H1 (cell line): ENCODE data around the gene PRODH. TPM values are rescaled to one million over a fixed set of nuclear protein-coding genes. Genes with fewer than 3 reads are reported as not detected.

ENCODE experiments used
- CTCF ChIA-PET: fragments of 300-600 bp; sonication (Branson Sonifier 250); formaldehyde crosslinking; loops from one replicate; lab custom pipeline; 2021; ENCODE audit not compliant: partially characterized antibody; lab: Charles Lee
- POLR2A ChIA-PET: fragments of 300-600 bp; sonication (Branson Sonifier 250); formaldehyde crosslinking; loops from one replicate; lab custom pipeline; 2021; ENCODE audit warnings: inconsistent platforms; ENCODE audit not compliant: partially characterized antibody; lab: Charles Lee
- DNase-seq, 2 experiments: peaks; one replicate each; pipeline versions ENCODE4 v3.0.0 to v3.0.0-alpha.2; 2010 to 2022; ENCODE audit warnings: low spot score in 2 of 2, low read depth in 1 of 2, mixed read lengths in 1 of 2
- FAIRE-seq: peaks from 2 replicates; lab custom pipeline; 2011; peaks lifted over from hg19 to GRCh38; lab: Jason Lieb, UNC
- H2AFZ ChIP-seq: 2 replicates; pipeline ENCODE4 v1.8.1; 2012; ENCODE audit warnings: low read length, inconsistent platforms
- H2AK5ac ChIP-seq: 2 replicates; pipeline ENCODE4 v1.6.1; 2013; ENCODE audit warnings: low read depth, low read length
- H2BK120ac ChIP-seq: replicated peaks from 2 replicates; pipeline ENCODE3; 2013; ENCODE audit warnings: low read depth, low read length, inconsistent platforms
- H2BK12ac ChIP-seq: 2 replicates; pipeline ENCODE4 v1.6.1; 2013; ENCODE audit warnings: low read depth, low read length
- H2BK15ac ChIP-seq: 2 replicates; pipeline ENCODE4 v1.6.1; 2013; ENCODE audit warnings: low read length
- H2BK20ac ChIP-seq: 2 replicates; pipeline ENCODE4 v1.6.1; 2013; ENCODE audit warnings: low read length
- H2BK5ac ChIP-seq: 2 replicates; pipeline ENCODE4 v1.6.1; 2013; ENCODE audit warnings: low read depth, low read length
- H3K14ac ChIP-seq: 2 replicates; pipeline ENCODE4 v1.6.1; 2013; ENCODE audit warnings: inconsistent platforms; ENCODE audit not compliant: insufficient read length
- H3K18ac ChIP-seq: 2 replicates; pipeline ENCODE4 v1.6.1; 2013; ENCODE audit warnings: low read length; ENCODE audit errors: extremely low read depth
- H3K23ac ChIP-seq: 2 replicates; pipeline ENCODE4 v1.6.1; 2013; ENCODE audit warnings: inconsistent platforms; ENCODE audit not compliant: insufficient read length
- H3K23me2 ChIP-seq: 2 replicates; pipeline ENCODE4 v1.6.1; 2013; ENCODE audit warnings: low read depth, low read length
- H3K27ac ChIP-seq: 2 replicates; pipeline ENCODE4 v1.6.1; 2011; ENCODE audit warnings: low read depth, low read length, inconsistent platforms
- H3K27me3 ChIP-seq, 4 experiments: replicated peaks in 1 of 4; 1 replicate in 1 of 4; 2 replicates in 3 of 4; pipeline versions ENCODE4 v1.6.1 to v1.8.1; 2011 to 2013; ENCODE audit warnings: low read length in 3 of 4, mild to moderate bottlenecking in 3 of 4, inconsistent platforms in 2 of 4, mixed read lengths in 2 of 4, moderate library complexity in 1 of 4; ENCODE audit not compliant: control insufficient read depth in 3 of 4, insufficient read depth in 3 of 4; ENCODE audit errors: extremely low read depth in 1 of 4
- H3K36me3 ChIP-seq, 4 experiments: 2 replicates each; pipeline versions ENCODE4 v1.6.1 to v1.8.1; 2011 to 2013; ENCODE audit warnings: mild to moderate bottlenecking in 4 of 4, low read length in 3 of 4, moderate library complexity in 2 of 4, control low read depth in 1 of 4, inconsistent platforms in 1 of 4; ENCODE audit not compliant: insufficient read depth in 4 of 4, control insufficient read depth in 2 of 4
- H3K4ac ChIP-seq: replicated peaks from 2 replicates; pipeline ENCODE3; 2013; ENCODE audit warnings: low read length, low read depth, mixed read lengths, inconsistent platforms; ENCODE audit not compliant: insufficient read length
- H3K4me1 ChIP-seq, 4 experiments: replicated peaks in 1 of 4; 1 replicate in 1 of 4; 2 replicates in 3 of 4; pipeline versions ENCODE4 v1.6.1 to v1.8.1; 2011 to 2013; ENCODE audit warnings: low read length in 3 of 4, inconsistent platforms in 2 of 4, mixed read lengths in 1 of 4; ENCODE audit not compliant: insufficient read depth in 4 of 4, control insufficient read depth in 3 of 4
- H3K4me2 ChIP-seq, 2 experiments: 2 replicates each; pipeline versions ENCODE4 v1.6.1 to v1.8.1; 2011 to 2013; ENCODE audit warnings: low read depth in 2 of 2, low read length in 2 of 2, control low read depth in 1 of 2, inconsistent platforms in 1 of 2, mild to moderate bottlenecking in 1 of 2; ENCODE audit not compliant: insufficient read depth in 1 of 2
- H3K4me3 ChIP-seq, 4 experiments: fragments of 200-600, 300-600 bp in 1 of 4; sonication (generic), shearing (Covaris generic), sonication (Bioruptor Twin) in 1 of 4; 2 replicates each; pipeline versions ENCODE4 v1.5.1 to v1.8.1; 2011 to 2016; ENCODE audit warnings: low read length in 4 of 4, low read depth in 3 of 4, control low read depth in 2 of 4, inconsistent platforms in 2 of 4, mild to moderate bottlenecking in 2 of 4, mixed read lengths in 1 of 4, moderate library complexity in 1 of 4; ENCODE audit not compliant: insufficient read depth in 2 of 4; ENCODE audit errors: extremely low read depth in 1 of 4
- H3K56ac ChIP-seq: replicated peaks from 2 replicates; pipeline ENCODE3; 2013; ENCODE audit warnings: low read depth, mild to moderate bottlenecking, mixed read lengths, low read length, inconsistent platforms; ENCODE audit not compliant: insufficient read length
- H3K79me1 ChIP-seq: 2 replicates; pipeline ENCODE4 v1.6.1; 2013; ENCODE audit warnings: low read depth, low read length, control low read depth
- H3K79me2 ChIP-seq, 2 experiments: 2 replicates each; pipeline versions ENCODE4 v1.6.1 to v1.8.1; 2012 to 2013; ENCODE audit warnings: low read length in 2 of 2, mild to moderate bottlenecking in 2 of 2, inconsistent platforms in 1 of 2; ENCODE audit not compliant: insufficient read depth in 2 of 2, control insufficient read depth in 1 of 2
- H3K9ac ChIP-seq, 4 experiments: replicated peaks in 1 of 4; 1 replicate in 1 of 4; 2 replicates in 3 of 4; pipeline versions ENCODE4 v1.6.1 to v1.8.1; 2011 to 2013; ENCODE audit warnings: low read depth in 3 of 4, low read length in 3 of 4, control low read depth in 2 of 4, mild to moderate bottlenecking in 2 of 4, moderate library complexity in 2 of 4, inconsistent platforms in 1 of 4; ENCODE audit errors: extremely low read depth in 1 of 4
- H3K9me3 ChIP-seq, 2 experiments: 2 replicates each; pipeline versions ENCODE4 v1.6.1 to v1.8.1; 2012 to 2013; ENCODE audit warnings: mild to moderate bottlenecking in 2 of 2, moderate library complexity in 2 of 2, control low read depth in 1 of 2, inconsistent platforms in 1 of 2, low read depth in 1 of 2, low read length in 1 of 2, mixed read lengths in 1 of 2; ENCODE audit not compliant: insufficient read depth in 2 of 2
- H4K20me1 ChIP-seq, 2 experiments: replicated peaks in 1 of 2; 2 replicates each; pipeline versions ENCODE3 to v1.8.1; 2011 to 2013; ENCODE audit warnings: inconsistent platforms in 2 of 2, low read length in 2 of 2, mild to moderate bottlenecking in 1 of 2; ENCODE audit not compliant: insufficient read depth in 2 of 2, control insufficient read depth in 1 of 2
- H4K5ac ChIP-seq: 2 replicates; pipeline ENCODE4 v1.6.1; 2013; ENCODE audit warnings: low read length, low read depth, mixed read lengths, inconsistent platforms; ENCODE audit not compliant: insufficient read length
- H4K8ac ChIP-seq: 2 replicates; pipeline ENCODE4 v1.8.0; 2013; ENCODE audit warnings: mild to moderate bottlenecking, moderate library complexity, low read length, inconsistent platforms; ENCODE audit not compliant: insufficient read depth; ENCODE audit errors: extremely low read depth
- H4K91ac ChIP-seq: replicated peaks from 2 replicates; pipeline ENCODE3; 2013; ENCODE audit warnings: low read length, mixed read lengths, inconsistent platforms; ENCODE audit not compliant: insufficient read length
- BRCA1 ChIP-seq: IDR thresholded peaks from 2 replicates; pipeline ENCODE4 v1.6.1; 2012; ENCODE audit warnings: low read depth, low read length, improper control_type of control experiment
- CBX8 ChIP-seq: fragments of 300-800, 300-1000 bp; sonication (generic); IDR thresholded peaks from 2 replicates; pipeline ENCODE4 v1.7.1; 2016; ENCODE audit warnings: low read depth, low read length, borderline replicate concordance
- CHD2 ChIP-seq: IDR thresholded peaks from 2 replicates; pipeline ENCODE4 v1.6.1; 2012; ENCODE audit warnings: low read length, improper control_type of control experiment
- CREB1 ChIP-seq: IDR thresholded peaks from 2 replicates; pipeline ENCODE4 v1.6.1; 2012; ENCODE audit warnings: inconsistent platforms
- CTCF ChIP-seq, 3 experiments: IDR thresholded peaks; 1 replicate in 2 of 3; 2 replicates in 1 of 3; pipeline versions ENCODE4 v1.5.1 to v1.6.1; 2011; ENCODE audit warnings: low read length in 3 of 3, mild to moderate bottlenecking in 3 of 3, inconsistent platforms in 2 of 3, low read depth in 1 of 3, moderate library complexity in 1 of 3; ENCODE audit not compliant: insufficient read depth in 1 of 3; ENCODE audit errors: control extremely low read depth in 1 of 3
- GTF2F1 ChIP-seq: IDR thresholded peaks from 2 replicates; pipeline ENCODE4 v1.6.1; 2012; ENCODE audit warnings: low read depth, low read length, improper control_type of control experiment, borderline replicate concordance
- JUND ChIP-seq: IDR thresholded peaks from 2 replicates; pipeline ENCODE4 v1.6.1; 2011; ENCODE audit warnings: mild to moderate bottlenecking, improper control_type of control experiment, low read length
- KDM5A ChIP-seq: fragments of 200-600 bp; IDR thresholded peaks from 2 replicates; pipeline ENCODE4 v1.7.1; 2012; ENCODE audit warnings: mild to moderate bottlenecking, low read length, inconsistent platforms, mixed read lengths
- POLR2A ChIP-seq, 2 experiments: IDR thresholded peaks; 1 replicate in 1 of 2; 2 replicates in 1 of 2; pipeline ENCODE4 v1.6.1; 2011; ENCODE audit warnings: low read depth in 2 of 2, low read length in 2 of 2, mild to moderate bottlenecking in 2 of 2; ENCODE audit errors: control extremely low read depth in 1 of 2
- RFX5 ChIP-seq: IDR thresholded peaks from 2 replicates; pipeline ENCODE4 v1.6.1; 2011; ENCODE audit warnings: low read depth, low read length, improper control_type of control experiment, borderline replicate concordance
- SIRT6 ChIP-seq: IDR thresholded peaks from one replicate; pipeline ENCODE4 v1.7.1; 2012; ENCODE audit warnings: low read length, inconsistent platforms
- SP4 ChIP-seq: IDR thresholded peaks from 2 replicates; pipeline ENCODE4 v1.6.1; 2012; ENCODE audit warnings: low read length, inconsistent platforms
- SUZ12 ChIP-seq: fragments of 200-600 bp; sonication (generic); IDR thresholded peaks from 2 replicates; pipeline ENCODE4 v1.6.1; 2012; ENCODE audit warnings: mild to moderate bottlenecking, inconsistent platforms, low read length, moderate library complexity, mixed read lengths
- TEAD4 ChIP-seq: IDR thresholded peaks from 2 replicates; pipeline ENCODE4 v1.6.1; 2012; ENCODE audit warnings: low read depth, low read length, inconsistent platforms, mixed read lengths
- WGBS, 2 experiments: shearing (Covaris generic) in 1 of 2; methylation state at CpG; one replicate each; pipeline versions ENCODE4 v1.1.6 to v1.1.7; 2013 to 2015; ENCODE audit warnings: low lambda C conversion rate in 2 of 2, mixed read lengths in 2 of 2, inconsistent platforms in 1 of 2, low coverage in 1 of 2, missing lambda C conversion rate in 1 of 2; ENCODE audit not compliant: insufficient replicate concordance in 2 of 2, insufficient coverage in 1 of 2, insufficient read length in 1 of 2; ENCODE audit errors: extremely low coverage in 1 of 2, missing lambda C conversion rate in 1 of 2; 5-methylcytosine and 5-hydroxymethylcytosine counted together
- polyA plus RNA-seq, 7 experiments: library from polyadenylated mRNA; depleted of rRNA in 3 of 7; stranded (reverse) in 5 of 7; unstranded in 2 of 7; fragments of >200 nt in 5 of 7; fragments of 200-250 nt in 2 of 7; gene quantifications; 1 replicate in 5 of 7; 2 replicates in 1 of 7; 4 replicates in 1 of 7; pipeline versions ENCODE4 v1.2.1 to v1.2.3, GENCODE V29; 2011 to 2013; ENCODE audit warnings: missing spikeins in 2 of 7, mixed read lengths in 2 of 7
- total RNA-seq: library from RNA; stranded (reverse); fragmentation: NEBNext Ultra II Directional; extraction: Animal tissue kit (Norgen Biotek cat#: 25700); gene quantifications from 2 replicates; pipeline ENCODE4 v1.2.1, GENCODE V29; 2021

The PRODH gene
- total and polyA plus RNA-seq, 2 of the 8 experiments (the other 6 are each of a cell fraction or from before 2014, with no cell fraction given), result 27.6 to 45.6 TPM

GRCh38 chr22:18966748-18967147 lies 30.7 kb upstream of the PRODH start:
- Histone ChIP-seq H3K27ac (no peak overlapping the region), H2BK5ac (no peak overlapping the region), H2BK20ac (no peak overlapping the region), H3K79me2 (no peaks in the 10 kb centered on the region; a peak in 1 of 4 replicates), H3K23ac (no peak overlapping the region), H3K79me1 (peaks cover 4% of the 10 kb centered on the region; the same call in 1 of the 2 replicates), H2BK15ac (no peak overlapping the region), H3K9me3 (no peaks in the 10 kb centered on the region), H3K36me3 (no peaks in the 10 kb centered on the region), H2BK120ac (no peak overlapping the region), H2AK5ac (no peak overlapping the region), H3K14ac (no peak overlapping the region), H3K27me3 (no peaks in the 10 kb centered on the region), H3K4ac (no peak overlapping the region), H4K91ac (no peak overlapping the region), H3K4me1 (peaks cover 0 to 13% (median 8%) of the 10 kb centered on the region in 4 experiments; a peak in 6 of 7 replicates), H3K4me3 (no peak overlapping the region), H4K8ac (no peak overlapping the region), H3K4me2 (no peak overlapping the region), H2AFZ (no peak overlapping the region), H3K23me2 (peaks cover 6% of the 10 kb centered on the region; the same call in 1 of the 2 replicates), H3K9ac (no peak overlapping the region), H2BK12ac (no peak overlapping the region), H4K20me1 (peaks cover 0 to 1% of the 10 kb centered on the region in 2 experiments), H3K18ac (no peak overlapping the region), H3K56ac (no peak overlapping the region), H4K5ac (no peak overlapping the region)
- DNase-seq (no peak), FAIRE-seq (no peak)
- CTCF ChIA-PET, result interaction anchor here (1.1 to 1.6 kb wide), 2 partner anchors 19 to 1304 kb away, joined by 3 to 4 read pairs; no protein-coding TSS in a partner anchor
- WGBS, 2 experiments, result 89% methylated on average over 7 of the region's 7 CpGs; no CpG with 5 or more reads in 1 of the 2 experiments
- POLR2A ChIA-PET, result no interaction called here
- TF ChIP-seq SP4 (no peak), CTCF (IDR thresholded peaks at IDR 0.05; ENCODE audit: control extremely low read depth in 1 of 3, insufficient read depth in 1 of 3, low read depth in 1 of 3, low read length in 3 of 3) (no peak), SIRT6 (no peak), JUND (no peak), RFX5 (no peak), CREB1 (no peak), SUZ12 (no peak), CBX8 (no peak), GTF2F1 (no peak), TEAD4 (no peak), POLR2A (IDR thresholded peaks at IDR 0.05; ENCODE audit: control extremely low read depth in 1 of 2, low read depth in 2 of 2, low read length in 2 of 2) (no peak), CHD2 (no peak), KDM5A (no peak), BRCA1 (no peak)
